HG03565 (cell line): Measurements from ENCODE around the gene SLC10A7.
A peak's percentile ranks its signal among the peaks of the same experiment; 100 is the strongest.

Experiments used
- ATAC-seq: cut with Tn5 transposase; IDR thresholded peaks from one replicate; pipeline ENCODE4 v1.9.1; 2021; ENCODE audit warnings: mild to moderate bottlenecking, moderate library complexity; ENCODE audit not compliant: unreplicated experiment

Gene SLC10A7

GRCh38 chr4:146267826-146268225, 253.9 kb downstream of the SLC10A7 start:
- ATAC-seq, result no peak

GRCh38 chr4:146265950-146266490, 255.7 kb downstream of the SLC10A7 start:
- no peak for ATAC-seq

DNA sequence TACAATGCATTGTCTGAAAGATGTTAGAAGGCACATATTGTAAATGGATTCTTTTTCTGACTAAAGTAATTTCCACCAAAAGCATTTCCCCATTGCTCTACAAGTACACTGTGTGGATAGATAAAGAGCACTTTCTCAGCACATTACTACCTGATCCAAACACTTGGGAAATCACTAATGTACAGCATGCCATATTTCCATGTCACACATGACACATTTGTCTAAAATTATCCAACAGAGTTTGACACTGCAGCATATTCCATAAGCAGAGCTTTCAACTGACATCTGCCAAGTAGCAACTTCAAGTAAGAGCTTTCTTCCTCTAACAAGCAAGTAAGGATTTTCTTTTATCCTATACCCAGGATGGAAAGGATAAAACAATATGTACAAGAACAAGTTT, 257.9 kb downstream of the SLC10A7 start:
- no peak for ATAC-seq

- ATAC-seq, result no peak
Measured at GRCh38 chr4:146261041-146261440, 260.7 kb downstream of the SLC10A7 start.

DNA sequence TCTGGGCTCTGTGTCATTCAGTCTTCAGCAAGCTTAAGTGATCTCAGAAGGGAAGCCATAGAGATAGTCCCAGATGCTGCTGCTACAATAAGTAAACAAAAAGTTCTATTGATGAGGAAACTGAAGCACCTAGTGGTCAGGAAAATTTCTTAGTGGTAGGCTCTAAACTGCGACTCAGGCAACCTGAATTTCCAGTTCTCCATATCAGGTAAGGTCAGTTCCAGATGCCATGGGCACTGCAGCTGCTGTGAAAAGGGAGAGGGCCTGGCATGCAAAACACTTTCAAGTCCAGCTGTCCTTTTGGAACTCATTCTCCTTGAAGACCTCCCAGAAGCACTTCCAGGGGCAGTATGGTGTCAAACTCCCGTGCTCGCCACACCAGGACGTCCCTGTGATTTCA, 261.2 kb downstream of the SLC10A7 start:
- ATAC-seq, result no peak

GRCh38 chr4:146257511-146257910, 264.2 kb downstream of the SLC10A7 start:
- no peak for ATAC-seq

DNA sequence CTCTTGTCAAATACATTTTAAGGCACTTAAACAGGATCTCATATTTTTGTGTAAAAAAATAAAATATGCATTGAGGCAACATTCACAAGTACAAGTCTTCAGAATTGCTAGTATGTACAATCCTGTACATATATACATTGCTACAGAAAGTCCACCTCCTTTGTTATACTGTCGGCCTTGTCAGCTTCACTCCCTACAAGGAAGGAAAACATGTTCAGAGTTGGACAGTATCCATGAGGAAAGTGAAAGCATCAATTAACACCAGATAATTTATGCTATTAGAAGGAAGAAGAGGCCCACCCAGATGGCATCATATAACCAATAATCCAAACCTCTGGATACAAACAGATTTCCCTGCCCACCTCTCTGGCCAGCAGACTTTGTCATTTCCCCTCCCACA, 265.4 kb downstream of the SLC10A7 start:
- no peak for ATAC-seq

DNA sequence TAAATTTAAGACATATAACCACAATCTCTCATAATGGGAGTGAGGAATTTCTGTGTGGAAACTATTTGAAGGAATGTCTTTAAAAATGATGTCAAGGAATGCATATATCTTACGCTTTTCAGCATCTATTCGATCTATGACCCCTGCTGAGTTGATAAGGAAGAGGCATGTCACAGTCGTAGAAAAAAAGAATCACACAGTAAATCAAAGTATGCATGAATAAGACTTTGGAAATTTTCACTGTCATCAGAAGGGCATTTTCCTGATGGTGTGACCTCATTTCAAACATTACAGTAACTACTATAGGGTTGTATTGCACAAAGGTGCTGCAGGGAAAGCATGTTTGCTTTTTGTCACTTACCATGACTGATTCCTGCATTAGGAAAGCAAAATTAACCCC, 265.9 kb downstream of the SLC10A7 start:
- no peak for ATAC-seq

DNA sequence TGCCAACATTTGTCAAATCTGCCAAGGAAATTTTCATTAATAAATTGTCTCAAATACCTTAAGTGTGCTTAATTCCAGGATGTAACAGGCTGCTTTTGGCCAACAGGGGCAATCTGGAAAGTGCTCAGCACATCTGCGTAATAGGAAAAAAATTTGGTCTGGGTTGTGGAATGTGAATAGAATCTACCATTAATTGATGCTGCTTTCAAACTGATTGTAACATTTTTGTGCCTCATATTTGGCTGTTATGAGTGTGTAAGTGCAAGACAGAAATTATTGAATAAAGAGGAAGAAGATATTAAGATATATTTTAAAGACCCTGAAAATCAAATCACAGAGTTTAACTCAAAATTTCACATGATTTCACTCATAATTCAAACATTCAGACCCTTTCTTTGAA, 266.3 kb downstream of the SLC10A7 start:
- ATAC-seq, result no peak

DNA sequence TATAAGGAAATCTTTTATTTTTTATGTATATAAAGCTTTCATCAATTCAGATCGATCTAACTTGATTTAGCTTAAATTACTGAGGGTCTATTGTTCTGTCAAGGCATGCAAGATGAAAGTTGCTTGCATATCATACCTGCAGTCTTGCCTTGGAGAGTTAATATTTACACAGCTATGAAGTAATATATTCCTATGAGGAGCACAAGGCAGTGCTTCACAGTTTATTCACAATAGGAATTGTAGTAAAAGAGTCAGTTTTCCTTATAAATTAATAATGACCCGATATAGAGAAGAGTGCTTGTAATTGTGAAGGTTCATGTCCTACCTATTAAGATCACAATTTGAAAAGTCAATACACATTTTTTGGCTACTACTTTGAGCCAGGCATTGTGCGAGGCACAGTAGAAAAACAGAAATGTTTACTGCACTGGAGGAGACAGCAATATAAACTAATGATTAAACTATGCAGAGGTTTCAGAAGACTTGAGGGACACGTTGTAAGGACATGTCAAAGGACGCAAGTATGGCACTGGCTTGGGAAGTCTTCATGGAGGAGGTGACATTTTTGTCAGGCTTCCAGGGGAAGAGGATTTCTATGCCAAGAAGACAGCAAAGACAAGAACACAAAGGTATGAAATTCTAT, 268.6 kb downstream of the SLC10A7 start:
- ATAC-seq, result no peak

DNA sequence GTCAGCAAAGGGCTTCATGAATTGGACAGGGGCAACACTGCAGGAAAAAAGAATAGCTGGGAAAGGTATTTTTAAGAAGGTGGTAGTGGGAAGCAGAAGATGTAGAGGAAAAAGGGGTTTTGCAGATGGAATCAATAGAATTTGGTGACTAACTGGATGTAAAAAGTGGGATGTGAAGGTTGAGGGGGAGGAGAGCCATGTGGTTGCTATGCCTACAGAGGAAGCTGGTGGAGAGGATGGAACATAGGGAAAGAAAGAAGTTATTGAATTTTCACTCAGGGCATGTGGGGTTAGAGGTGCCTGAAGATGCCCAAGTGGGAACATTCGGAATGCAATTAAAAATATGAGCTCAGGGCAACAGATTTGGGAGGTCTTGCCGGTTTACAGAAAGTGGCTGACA, 274.4 kb downstream of the SLC10A7 start:
- no peak for ATAC-seq

DNA sequence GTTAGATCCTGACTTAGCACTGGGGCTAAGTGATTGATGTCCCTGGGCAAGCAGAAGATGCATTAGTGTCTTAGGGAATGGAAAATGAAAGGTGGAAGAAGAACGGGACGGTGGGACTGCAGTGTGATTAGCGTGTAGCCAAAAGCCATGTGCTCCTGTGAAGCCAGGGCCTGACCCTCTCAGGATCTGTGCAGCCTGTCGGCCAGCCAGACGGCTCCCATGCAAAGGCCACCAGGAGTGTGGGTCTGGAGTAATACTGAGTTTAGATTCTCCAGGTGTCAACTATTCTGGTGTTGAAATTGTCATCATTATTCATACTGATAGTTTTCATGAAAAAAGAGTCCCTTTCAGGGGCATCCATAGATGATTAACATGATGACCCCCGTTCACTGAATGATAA, 275.4 kb downstream of the SLC10A7 start:
- ATAC-seq, result no peak

DNA sequence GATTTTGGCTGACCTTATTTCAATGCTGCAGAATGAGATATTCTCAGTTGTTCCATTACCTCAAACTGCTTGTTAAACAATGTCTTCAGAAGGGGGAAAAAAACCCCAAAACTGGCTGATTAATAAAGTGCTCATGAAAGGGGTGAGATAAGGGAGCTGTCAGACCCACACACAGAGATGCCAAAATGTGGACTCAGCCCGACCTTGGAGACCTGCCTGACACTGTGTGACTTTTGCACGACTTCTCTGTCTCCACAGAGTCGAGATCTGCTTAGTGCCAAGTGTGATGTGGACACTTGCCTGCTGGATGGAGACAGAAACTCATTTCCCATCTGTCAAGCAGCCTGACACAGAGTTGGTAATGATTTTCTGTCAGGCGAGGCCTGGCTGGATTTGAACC, 275.9 kb downstream of the SLC10A7 start:
- no peak for ATAC-seq

- no peak for ATAC-seq
Measured at GRCh38 chr4:146245246-146245645, 276.5 kb downstream of the SLC10A7 start.

DNA sequence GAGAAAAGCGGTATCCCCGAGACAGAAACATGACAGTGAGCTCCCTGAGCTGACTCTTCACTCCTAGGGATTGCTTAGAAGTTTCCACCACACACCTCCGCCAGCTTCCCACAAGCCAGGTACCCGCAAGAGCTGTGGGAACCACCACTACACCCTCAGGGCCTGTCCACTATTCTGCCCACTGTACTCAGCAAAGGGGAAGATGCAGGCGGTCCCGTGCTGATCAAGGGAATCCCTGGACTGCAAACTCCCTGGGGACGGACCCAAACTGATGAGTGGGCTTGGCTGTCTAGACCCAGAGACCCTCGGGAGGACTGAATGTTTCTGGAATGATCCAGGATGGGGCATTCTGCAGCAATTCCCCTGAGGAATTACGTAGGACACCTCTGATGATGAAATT, 277.2 kb downstream of the SLC10A7 start:
- ATAC-seq, result no peak

- no peak for ATAC-seq
Measured at GRCh38 chr4:146243883-146244277, 277.9 kb downstream of the SLC10A7 start.

GRCh38 chr4:146243141-146243882, 278.4 kb downstream of the SLC10A7 start:
- ATAC-seq, result peak; percentile 77

DNA sequence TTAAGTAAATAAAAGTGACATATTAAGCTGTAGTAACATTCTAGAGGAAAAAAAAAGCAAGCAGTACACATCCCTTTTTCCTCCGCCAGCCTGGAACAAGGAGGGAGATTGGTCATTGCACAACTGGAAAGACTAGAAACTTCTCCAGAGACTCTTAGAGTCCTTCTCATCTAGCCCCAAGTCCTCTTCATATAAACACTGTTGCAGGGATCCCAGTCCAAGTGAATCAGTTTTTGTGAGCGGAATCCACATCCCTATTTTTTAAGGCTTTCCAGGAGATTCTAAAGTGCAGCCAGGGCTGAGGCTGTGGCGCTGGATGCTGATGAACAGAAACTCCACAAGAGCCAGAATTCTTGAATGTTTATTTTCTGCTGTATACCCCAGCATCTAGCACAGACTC, 283.6 kb downstream of the SLC10A7 start:
- no peak for ATAC-seq

DNA sequence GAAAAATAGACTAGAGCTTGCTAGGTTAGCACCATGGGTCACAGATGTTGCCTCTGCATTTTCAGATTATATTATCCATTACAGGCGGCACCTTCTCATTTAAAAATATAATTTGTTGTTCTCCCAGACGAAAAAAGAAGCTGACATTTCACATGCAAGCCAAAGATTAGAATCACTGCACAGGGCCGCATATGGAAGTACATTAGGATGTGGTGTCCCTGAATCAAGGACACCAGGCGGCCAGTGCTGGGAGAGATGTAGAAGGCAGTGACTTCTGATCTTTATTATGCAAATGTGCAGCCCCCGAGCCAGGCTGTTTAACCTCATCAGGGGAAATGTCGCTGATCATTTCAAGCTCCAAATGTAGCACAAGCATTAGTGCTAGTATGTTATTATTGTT, 284.6 kb downstream of the SLC10A7 start:
- no peak for ATAC-seq

DNA sequence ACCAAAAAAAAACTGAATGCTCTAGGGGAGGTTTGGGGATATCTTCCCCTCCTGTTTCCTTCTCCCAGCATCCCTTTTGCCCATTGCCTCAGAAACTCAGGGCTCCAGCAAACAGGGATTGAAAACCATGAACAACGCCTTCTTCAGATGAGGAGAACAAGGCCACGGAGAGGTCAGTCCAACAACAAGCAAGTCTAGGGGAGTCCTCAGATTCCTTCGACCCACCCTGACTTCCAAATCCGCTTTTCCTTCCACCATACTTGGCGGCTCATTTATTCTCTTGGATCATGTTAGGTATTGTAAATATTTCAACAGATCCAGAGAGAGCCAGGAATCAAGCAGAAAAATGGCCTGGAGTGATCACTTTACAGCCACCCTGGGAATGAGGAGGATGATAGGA, 285.5 kb downstream of the SLC10A7 start:
- ATAC-seq, result no peak

DNA sequence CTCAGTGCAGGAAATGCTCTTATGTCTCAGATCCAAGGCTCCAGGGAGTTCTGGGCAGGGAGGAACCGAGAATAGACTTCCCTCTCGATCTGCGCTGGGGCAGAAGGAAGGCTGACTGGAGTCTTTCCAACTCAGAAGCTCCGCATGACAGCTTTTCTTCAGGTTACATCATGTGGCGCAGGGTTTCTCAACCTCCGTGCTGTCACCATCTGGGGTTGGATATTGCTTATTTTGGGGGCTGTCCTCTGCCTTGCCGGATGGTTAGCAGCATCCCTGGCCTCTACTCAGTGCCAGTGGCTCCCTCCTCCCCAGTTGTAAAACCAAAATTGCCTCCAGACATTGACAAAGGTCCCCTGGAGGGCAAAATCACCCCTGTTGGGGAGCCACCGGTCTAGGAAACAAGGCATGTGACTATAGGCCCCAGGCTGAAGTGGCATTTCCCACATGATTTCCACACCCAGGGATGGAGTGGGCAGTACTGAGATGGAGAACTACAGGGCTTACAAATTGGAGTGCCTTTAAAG, 286.0 kb downstream of the SLC10A7 start:
- ATAC-seq, result no peak

- no peak for ATAC-seq
Measured at GRCh38 chr4:146232131-146232722, 289.5 kb downstream of the SLC10A7 start.
